ENCODE measurements around the gene PIGQ.

Gene PIGQ

DNA sequence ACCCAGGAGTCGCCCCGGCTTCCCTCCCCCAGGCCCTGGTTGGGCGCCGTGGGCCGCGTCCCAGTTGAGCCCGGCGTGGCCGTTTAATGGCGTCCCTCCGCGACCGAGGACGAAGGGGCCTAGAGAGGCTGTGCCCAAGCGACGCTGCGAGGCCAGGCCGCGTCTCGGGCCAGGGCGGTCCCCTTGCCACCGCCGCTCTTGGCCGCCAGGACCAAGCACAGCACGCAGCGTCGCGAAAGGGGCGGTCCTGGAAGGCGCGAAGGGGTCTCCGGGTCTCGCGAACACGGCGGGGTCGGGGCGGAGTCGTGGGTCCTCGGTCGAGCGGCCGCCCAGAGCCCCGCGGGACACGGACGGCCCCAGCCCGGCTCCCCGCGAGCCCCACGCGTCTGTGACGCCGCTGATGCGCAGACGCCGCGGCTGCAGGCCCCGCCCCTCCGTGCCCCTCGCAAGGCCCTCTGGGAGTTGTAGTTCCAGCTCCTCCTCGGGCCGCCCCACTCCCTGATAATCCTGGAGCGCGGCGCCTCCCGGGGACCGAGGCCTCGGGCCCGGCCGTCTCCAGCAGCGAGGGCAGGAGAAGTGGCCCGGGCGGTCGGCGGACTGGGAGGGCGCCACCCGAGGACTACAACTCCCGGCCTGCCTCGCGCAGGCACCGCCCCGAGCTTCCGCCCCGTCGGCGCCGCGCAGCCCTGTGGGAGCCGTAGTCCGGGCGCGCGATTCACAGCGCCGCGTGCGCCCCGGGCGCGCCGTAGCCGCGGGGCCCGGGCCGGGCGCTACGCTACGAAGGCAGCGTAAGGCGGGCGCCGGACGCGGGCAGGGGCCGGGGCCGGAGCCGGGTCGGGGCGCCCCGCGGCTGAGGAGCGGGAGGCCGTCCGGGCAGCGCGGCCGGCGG lies 42.5 kb upstream of the PIGQ start, which contains the start of gene CAPN15:
Gene CAPN15, plus strand, starts transcription at position 698 of the 889 bp plus-strand sequence. CDS start 19,127 bp downstream, outside the sequence.
- H3K27ac ChIP-seq (ENCODE audit: low read length): no peak within 1 kb of the TSS
- H3K9ac ChIP-seq (ENCODE audit: low read length): peak within 1 kb of the TSS; percentile 67
- no peaks in the 10 kb centered on the region for H3K27me3 ChIP-seq (ENCODE audit: control insufficient read depth, insufficient read depth, low read length)
- H3K36me3 ChIP-seq (ENCODE audit: control insufficient read depth, low read depth, low read length): no peaks in the 10 kb centered on the region
- H3K4me1 ChIP-seq (ENCODE audit: control insufficient read depth, low read depth, low read length): peaks cover 13% of the 10 kb centered on the region
- peak within 1 kb of the TSS; percentile 70 for H3K4me3 ChIP-seq (ENCODE audit: low read length)
- no peaks in the 10 kb centered on the region for H3K9me3 ChIP-seq (ENCODE audit: control insufficient read depth, low read depth, low read length)

DNA sequence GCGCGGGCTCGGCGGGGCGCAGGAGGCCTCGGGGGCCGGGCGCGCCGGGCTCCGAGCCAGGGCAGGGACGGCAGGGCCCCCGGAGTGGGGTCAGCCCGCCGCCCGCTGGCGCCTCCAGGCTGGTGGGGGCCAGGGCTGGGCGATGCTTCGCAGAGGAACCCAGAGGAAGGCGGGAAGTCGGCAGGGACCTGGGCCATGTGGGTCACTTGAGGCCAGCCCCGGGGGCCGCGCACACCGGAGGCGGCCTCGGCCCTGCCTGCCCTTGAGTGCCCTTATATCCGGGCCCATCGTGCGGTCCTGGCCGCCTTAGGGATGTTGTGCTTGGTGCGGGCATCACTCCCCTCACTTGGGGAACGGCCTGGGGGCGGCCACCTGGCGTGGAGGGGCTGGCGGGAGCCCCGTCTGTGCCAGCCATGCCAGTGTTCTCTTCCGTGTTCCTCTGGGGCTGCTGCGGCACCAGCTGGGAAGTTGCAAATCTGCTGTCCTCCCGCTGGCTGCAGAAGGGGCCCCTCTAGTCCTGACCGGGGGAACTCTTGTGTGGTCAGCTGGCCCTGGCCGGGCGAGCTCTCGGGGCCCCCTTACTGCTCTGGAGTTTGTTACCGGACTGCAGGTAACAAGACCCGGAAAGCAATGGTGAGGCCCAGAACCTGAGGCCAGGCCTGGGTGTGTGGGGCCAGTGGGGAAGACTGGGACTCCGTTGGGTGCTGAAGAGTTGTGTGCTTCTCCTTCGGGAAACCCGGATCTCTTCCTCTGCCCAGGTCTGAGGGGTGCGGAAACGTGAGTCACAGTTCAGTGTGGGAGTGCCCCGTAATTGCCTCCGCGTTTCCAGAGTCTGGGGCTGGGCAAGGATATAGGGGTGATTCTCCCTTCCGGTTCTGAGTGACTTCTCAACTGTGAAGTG lies 41.4 kb upstream of the PIGQ start:
- Histone ChIP-seq H3K4me1 (ENCODE audit: control insufficient read depth, low read depth, low read length) (peaks cover 13% of the 10 kb centered on the region), H3K27ac (ENCODE audit: low read length) (no peak overlapping the region), H3K9ac (ENCODE audit: low read length) (peak overlapping the region; percentile 67), H3K4me3 (ENCODE audit: low read length) (peak overlapping the region; percentile 64), H3K36me3 (ENCODE audit: control insufficient read depth, low read depth, low read length) (no peaks in the 10 kb centered on the region), H3K27me3 (ENCODE audit: control insufficient read depth, insufficient read depth, low read length) (no peaks in the 10 kb centered on the region), H3K9me3 (ENCODE audit: control insufficient read depth, low read depth, low read length) (no peaks in the 10 kb centered on the region)

DNA sequence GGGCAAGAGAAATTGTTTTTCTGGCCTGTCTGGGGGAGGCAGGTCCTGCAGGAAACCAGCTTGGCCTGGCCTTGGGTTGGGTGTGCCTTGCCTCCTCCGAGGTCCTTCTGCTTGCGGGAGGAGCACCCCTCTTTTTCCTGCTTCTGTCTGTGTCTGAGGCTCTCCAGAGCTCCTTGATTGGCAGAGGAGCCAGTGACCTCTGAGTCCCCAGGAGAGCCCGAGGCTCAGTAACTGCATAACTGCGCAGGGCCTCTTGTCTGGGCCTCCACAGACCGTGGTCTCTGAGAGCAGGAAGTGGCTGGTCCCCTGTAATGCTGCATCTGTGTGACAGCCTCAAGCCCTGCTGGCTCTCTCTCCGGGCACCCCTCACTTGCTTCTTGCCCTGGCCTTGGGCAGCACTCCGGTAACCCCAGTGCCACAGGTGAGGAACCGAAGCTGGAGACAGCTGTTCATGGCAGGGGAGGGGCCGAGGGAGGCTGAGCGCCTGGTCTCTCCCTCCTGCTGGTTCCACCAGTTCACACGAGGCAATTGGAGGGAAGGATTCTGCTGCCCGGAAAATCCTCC lies 40.7 kb upstream of the PIGQ start:
- Histone ChIP-seq H3K9ac (ENCODE audit: low read length) (peak overlapping the region; percentile 67), H3K36me3 (ENCODE audit: control insufficient read depth, low read depth, low read length) (no peaks in the 10 kb centered on the region), H3K4me1 (ENCODE audit: control insufficient read depth, low read depth, low read length) (peaks cover 13% of the 10 kb centered on the region), H3K4me3 (ENCODE audit: low read length) (peak overlapping the region; percentile 64), H3K9me3 (ENCODE audit: control insufficient read depth, low read depth, low read length) (no peaks in the 10 kb centered on the region), H3K27me3 (ENCODE audit: control insufficient read depth, insufficient read depth, low read length) (no peaks in the 10 kb centered on the region), H3K27ac (ENCODE audit: low read length) (no peak overlapping the region)

DNA sequence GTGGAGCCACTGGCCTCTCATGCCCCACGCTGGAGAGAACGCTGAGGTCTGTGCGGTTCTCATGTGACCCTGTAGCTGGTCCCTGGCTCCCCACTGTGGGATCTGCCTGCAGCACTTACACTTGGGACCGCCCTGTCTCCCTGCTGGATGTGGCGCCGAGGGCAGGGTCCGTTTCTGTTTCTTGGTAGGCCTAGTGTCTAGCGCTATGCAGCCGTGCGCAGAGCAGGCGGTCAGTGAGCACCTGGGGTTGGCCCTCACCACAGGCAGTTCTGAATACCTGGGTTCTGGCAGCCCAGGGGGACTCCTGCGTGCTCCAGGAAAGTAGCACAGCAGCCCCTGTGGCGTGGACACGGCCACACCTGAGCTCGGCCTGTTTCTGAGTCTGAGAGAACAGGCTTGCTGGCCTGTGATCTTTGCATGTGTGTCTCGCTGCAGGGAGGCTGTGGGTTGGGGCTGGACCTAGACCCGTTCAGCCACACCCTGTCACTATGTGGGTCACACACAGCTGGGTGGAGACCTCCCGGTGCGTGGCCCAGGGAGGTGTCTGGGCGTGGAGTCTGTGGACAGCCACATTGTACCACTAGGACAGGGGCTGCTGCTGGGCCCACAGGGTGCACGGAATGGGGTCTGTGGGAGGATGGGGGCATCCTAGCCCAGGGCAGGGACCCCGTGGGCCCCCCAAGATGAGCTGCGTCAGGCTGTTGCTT lies 39.5 kb upstream of the PIGQ start:
- no peaks in the 10 kb centered on the region for H3K27me3 ChIP-seq (ENCODE audit: control insufficient read depth, insufficient read depth, low read length)
- H3K4me3 ChIP-seq (ENCODE audit: low read length): no peak overlapping the region
- H3K9ac ChIP-seq (ENCODE audit: low read length): no peak overlapping the region

DNA sequence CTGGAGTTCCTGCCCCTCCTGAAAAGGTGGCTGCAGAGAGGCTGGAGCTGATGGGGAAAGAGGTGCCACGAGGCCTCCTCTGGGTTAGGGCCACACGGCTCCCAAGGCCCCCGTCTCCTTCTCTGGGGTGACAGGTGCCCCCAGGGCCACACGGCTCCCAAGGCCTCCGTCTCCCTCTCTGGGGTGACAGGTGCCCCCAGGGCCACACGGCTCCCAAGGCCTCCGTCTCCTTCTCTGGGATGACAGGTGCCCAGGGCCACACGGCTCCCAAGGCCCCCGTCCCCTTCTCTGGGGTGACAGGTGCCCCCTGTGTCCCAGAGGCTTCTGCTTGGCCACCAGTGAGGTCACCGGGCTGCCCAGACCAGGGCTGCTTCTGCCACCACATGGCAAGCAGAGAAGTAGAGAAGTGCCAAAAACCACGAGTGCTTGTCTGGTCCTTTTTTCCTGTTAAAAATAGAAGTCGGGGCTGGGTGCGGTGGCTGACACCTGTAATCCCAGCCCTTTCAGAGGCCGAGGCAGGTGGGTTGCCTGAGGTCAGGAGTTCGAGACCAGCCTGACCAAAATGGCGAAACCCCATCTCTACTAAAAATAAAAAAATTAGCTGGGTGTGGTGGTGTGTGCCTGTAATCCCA lies 38.2 kb upstream of the PIGQ start:
- Histone ChIP-seq H3K4me1 (ENCODE audit: control insufficient read depth, low read depth, low read length) (peaks cover 7% of the 10 kb centered on the region), H3K4me3 (ENCODE audit: low read length) (no peak overlapping the region), H3K27ac (ENCODE audit: low read length) (no peak overlapping the region), H3K9ac (ENCODE audit: low read length) (no peak overlapping the region), H3K36me3 (ENCODE audit: control insufficient read depth, low read depth, low read length) (no peaks in the 10 kb centered on the region), H3K27me3 (ENCODE audit: control insufficient read depth, insufficient read depth, low read length) (no peaks in the 10 kb centered on the region), H3K9me3 (ENCODE audit: control insufficient read depth, low read depth, low read length) (no peaks in the 10 kb centered on the region)

More for the DNA sequence above, 39.5 kb upstream of the PIGQ start:
- no peaks in the 10 kb centered on the region for H3K9me3 ChIP-seq (ENCODE audit: control insufficient read depth, low read depth, low read length)
- H3K4me1 ChIP-seq (ENCODE audit: control insufficient read depth, low read depth, low read length): peaks cover 13% of the 10 kb centered on the region
- H3K27ac ChIP-seq (ENCODE audit: low read length): no peak overlapping the region
- H3K36me3 ChIP-seq (ENCODE audit: control insufficient read depth, low read depth, low read length): no peaks in the 10 kb centered on the region

DNA sequence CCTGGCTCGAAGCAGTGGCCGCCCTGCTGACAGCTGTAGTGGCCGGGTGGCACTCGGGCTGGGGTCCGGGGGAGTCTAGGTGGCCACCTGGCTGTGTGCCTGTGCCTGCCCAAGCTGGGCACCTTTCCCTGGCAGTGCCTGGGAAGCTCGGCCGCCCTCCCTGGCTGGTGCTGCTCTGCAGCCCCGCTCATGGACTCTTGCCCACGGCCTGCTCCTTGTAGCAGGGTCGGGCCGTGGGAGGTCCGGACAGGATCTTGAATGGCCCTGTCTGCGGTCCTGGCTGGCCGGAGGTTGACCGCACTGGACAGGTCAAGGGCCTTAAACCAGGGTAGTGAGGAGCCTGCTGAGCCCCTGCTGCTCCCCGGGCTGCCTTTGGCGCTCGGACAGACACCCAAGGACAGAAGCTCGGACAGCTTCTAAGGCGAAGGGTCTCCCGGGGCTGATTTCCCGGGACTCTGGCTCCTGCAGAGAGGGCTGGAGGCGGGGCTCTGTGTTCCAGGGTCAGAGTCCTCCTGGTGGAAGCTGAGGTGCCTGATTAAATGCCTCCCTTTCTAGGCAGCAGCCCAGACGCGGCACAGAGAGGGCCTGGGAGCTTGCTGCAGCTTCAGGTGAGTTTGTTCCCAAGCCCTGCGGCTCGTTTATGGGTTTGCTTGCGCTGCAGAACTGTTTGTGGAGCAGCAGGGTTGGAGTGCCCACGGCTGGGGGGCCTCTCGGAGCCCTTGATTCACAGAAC lies 36.2 kb upstream of the PIGQ start:
- Histone ChIP-seq H3K9me3 (ENCODE audit: control insufficient read depth, low read depth, low read length) (no peaks in the 10 kb centered on the region), H3K27ac (ENCODE audit: low read length) (no peak overlapping the region), H3K9ac (ENCODE audit: low read length) (no peak overlapping the region), H3K4me3 (ENCODE audit: low read length) (no peak overlapping the region), H3K4me1 (ENCODE audit: control insufficient read depth, low read depth, low read length) (peaks cover 7% of the 10 kb centered on the region), H3K27me3 (ENCODE audit: control insufficient read depth, insufficient read depth, low read length) (no peaks in the 10 kb centered on the region), H3K36me3 (ENCODE audit: control insufficient read depth, low read depth, low read length) (no peaks in the 10 kb centered on the region)

DNA sequence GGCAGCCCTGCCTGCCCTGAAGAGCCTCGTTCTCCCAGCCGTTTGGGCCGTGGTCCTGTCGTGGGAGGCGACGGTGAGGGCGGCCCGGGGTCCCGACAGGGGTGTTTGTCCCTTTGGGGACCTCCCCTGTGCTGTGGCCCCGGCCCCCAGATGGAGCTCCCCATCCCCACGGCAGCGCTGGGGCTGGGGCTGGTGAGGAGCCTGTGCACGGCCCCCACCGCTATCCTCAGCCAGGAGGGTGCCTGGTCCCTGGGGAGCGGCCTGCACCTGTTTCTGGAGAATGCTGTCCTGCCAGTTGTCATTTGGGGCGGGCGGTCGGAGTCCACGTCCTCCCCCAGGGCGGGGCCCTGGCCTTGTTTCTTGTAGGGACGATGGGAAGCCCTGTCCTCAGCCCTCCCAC lies 35.6 kb upstream of the PIGQ start:
- Histone ChIP-seq H3K27ac (ENCODE audit: low read length) (no peak overlapping the region), H3K9me3 (ENCODE audit: control insufficient read depth, low read depth, low read length) (no peaks in the 10 kb centered on the region), H3K27me3 (ENCODE audit: control insufficient read depth, insufficient read depth, low read length) (no peaks in the 10 kb centered on the region), H3K9ac (ENCODE audit: low read length) (no peak overlapping the region), H3K36me3 (ENCODE audit: control insufficient read depth, low read depth, low read length) (no peaks in the 10 kb centered on the region), H3K4me1 (ENCODE audit: control insufficient read depth, low read depth, low read length) (peaks cover 2% of the 10 kb centered on the region), H3K4me3 (ENCODE audit: low read length) (no peak overlapping the region)

DNA sequence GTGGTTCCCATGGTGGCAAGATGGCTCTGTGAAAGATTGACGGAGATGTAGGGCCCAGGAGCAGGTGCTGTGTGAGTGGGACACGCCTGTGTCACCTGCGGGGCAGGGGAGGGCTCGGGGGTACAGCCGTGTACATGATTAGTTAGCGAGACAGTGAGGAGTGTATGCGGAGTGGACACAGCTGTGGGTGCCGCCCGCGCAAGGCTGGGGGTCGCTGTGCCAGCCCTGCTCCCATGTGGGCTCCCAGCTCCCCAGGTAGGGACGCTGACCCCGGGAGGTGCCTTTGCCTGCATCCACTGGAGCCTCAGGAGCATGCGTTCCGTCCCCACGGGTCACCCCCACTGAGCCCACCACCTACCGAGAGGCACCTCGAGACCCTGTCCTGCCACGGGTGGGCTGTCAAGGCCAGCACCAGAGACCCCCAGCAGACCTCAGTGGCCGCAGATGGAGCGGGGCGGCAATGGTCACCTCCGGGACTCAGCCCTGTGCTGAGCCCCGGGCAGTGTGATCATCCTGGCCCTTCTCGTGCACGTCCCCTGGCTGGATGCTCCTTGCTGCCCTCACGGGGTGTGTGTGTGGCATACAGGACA lies 34.8 kb upstream of the PIGQ start:
- Histone ChIP-seq H3K27me3 (ENCODE audit: control insufficient read depth, insufficient read depth, low read length) (no peaks in the 10 kb centered on the region), H3K27ac (ENCODE audit: low read length) (no peak overlapping the region), H3K36me3 (ENCODE audit: control insufficient read depth, low read depth, low read length) (no peaks in the 10 kb centered on the region), H3K4me3 (ENCODE audit: low read length) (no peak overlapping the region), H3K9me3 (ENCODE audit: control insufficient read depth, low read depth, low read length) (no peaks in the 10 kb centered on the region), H3K9ac (ENCODE audit: low read length) (no peak overlapping the region), H3K4me1 (ENCODE audit: control insufficient read depth, low read depth, low read length) (peaks cover under 1% of the 10 kb centered on the region)

DNA sequence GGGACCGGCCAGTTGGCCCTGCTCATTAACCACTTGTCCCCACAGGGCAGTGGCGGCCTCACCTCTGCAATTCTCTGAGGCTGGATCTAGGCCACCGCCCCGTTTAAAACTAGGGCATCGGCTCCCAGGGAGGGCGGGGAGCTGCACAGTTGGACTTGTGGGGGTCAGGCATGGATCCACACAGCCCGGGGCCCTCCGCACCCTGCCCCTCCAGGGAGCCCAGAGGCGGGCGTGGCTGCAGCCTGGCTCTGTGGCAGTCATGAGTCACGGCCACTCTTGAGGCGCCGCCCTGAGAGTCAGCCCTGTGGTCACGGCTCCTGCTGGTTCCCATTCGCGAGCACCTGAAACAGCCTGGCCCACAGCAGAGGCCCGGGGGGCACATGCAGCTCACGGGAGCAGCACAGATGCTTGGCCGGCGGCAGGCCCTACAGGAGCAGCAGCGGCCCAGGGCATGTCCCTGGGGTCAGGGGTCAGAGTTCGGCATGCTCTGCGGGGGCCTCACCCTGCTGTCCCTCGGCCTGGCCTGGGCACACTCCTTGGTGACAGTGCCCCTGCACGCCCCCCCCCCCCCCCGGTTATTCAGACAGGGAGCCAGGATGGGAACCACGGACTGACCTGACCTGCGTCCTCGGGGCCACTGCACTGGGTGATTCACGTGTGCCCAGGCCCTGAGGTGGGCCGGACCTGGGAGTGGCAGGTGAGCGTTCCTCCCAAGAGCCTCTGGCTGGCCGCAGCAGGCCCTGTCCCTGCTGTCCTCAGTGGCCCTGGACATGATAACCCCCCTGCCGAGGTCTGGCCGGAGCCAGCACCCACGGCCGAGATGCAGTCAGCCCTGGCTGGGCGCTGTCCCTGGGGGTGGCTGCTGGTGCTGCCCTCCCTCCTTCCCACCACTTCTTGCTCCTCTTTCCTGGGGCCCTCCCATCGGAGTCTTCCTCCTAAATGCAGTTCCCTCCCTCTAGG lies 34.0 kb upstream of the PIGQ start:
- Histone ChIP-seq H3K27ac (ENCODE audit: low read length) (no peak overlapping the region), H3K9ac (ENCODE audit: low read length) (no peak overlapping the region), H3K4me3 (ENCODE audit: low read length) (no peak overlapping the region), H3K27me3 (ENCODE audit: control insufficient read depth, insufficient read depth, low read length) (no peaks in the 10 kb centered on the region), H3K4me1 (ENCODE audit: control insufficient read depth, low read depth, low read length) (no peaks in the 10 kb centered on the region), H3K9me3 (ENCODE audit: control insufficient read depth, low read depth, low read length) (no peaks in the 10 kb centered on the region), H3K36me3 (ENCODE audit: control insufficient read depth, low read depth, low read length) (no peaks in the 10 kb centered on the region)

Data from iPS-18a (cell line).